Neural progenitor cell (in vitro differentiated cells): ENCODE measurements around the gene PLXNA4.

ENCODE experiments used
- CTCF ChIP-seq: fragments of 200-600 bp; sonication (generic); IDR thresholded peaks from 2 replicates; pipeline ENCODE4 v1.5.1; 2017; ENCODE audit warnings: antibody characterized with exemption, mild to moderate bottlenecking
- EZH2 ChIP-seq: fragments of 200-600 bp; sonication (generic); IDR thresholded peaks from 2 replicates; pipeline ENCODE4 v1.6.1; 2017; ENCODE audit warnings: antibody characterized with exemption, mild to moderate bottlenecking, moderate library complexity
- EZH2phosphoT487 ChIP-seq: fragments of 200-600 bp; sonication (generic); IDR thresholded peaks from 2 replicates; pipeline ENCODE4 v1.6.1; 2017; ENCODE audit warnings: antibody characterized with exemption

- no peak for TF ChIP-seq CTCF
- no peak for TF ChIP-seq EZH2
- no peak for TF ChIP-seq EZH2phosphoT487
Observed at GRCh38 chr7:132092106-132092505, 484.2 kb downstream of the PLXNA4 start.
